ENCODE results near the gene CEACAM4. TPM values are rescaled to one million over a fixed set of nuclear protein-coding genes. Genes with fewer than 3 reads are reported as not detected.

Gene CEACAM4
- total RNA-seq, 1 experiment from 2014 or later: not detected

- Histone ChIP-seq H3K36me3 (ENCODE audit: control insufficient read depth in 1 of 2, insufficient read depth in 2 of 2, low read length in 2 of 2) (no peaks in the 10 kb centered on the region), H3K79me2 (ENCODE audit: insufficient read depth, low read length) (no peaks in the 10 kb centered on the region), H3K9me3 (ENCODE audit: control insufficient read depth in 1 of 2, insufficient read depth in 1 of 2, low read depth in 1 of 2, low read length in 2 of 2) (no peaks in the 10 kb centered on the region), H4K20me1 (ENCODE audit: insufficient read depth) (no peaks in the 10 kb centered on the region), H3K27me3 (ENCODE audit: insufficient read depth, low read length) (peaks cover 18% of the 10 kb centered on the region; the same call in 1 of the 2 replicates), H2AFZ (ENCODE audit: low read depth, low read length, poor library complexity, severe bottlenecking) (no peak overlapping the region), H3K4me3 (replicated peaks in 1 of 2; ENCODE audit: low read depth in 1 of 2, low read length in 2 of 2) (no peak overlapping the region), H3K27ac (ENCODE audit: low read depth, low read length) (no peak overlapping the region), H3K4me1 (ENCODE audit: control insufficient read depth in 1 of 2, insufficient read depth in 2 of 2, low read length in 2 of 2) (no peaks in the 10 kb centered on the region), H3K4me2 (ENCODE audit: low read length) (no peak overlapping the region), H3K9ac (ENCODE audit: low read length) (no peak overlapping the region), H3K9me2 (ENCODE audit: insufficient read depth) (no peaks in the 10 kb centered on the region)
- ATAC-seq (no peak), DNase-seq (ENCODE audit: low read depth, low spot score) (no peak)
- intact Hi-C loops (cut with micrococcal nuclease): loop anchor here (1.0 kb wide), 1 partner anchor 147 kb away; no protein-coding TSS in a partner anchor
- BruUV-seq (replicated peaks): no TSS peak
- TF ChIP-seq POLR2AphosphoS5 (IDR thresholded peaks at IDR 0.05; ENCODE audit: low read depth, low read length): no peak
- TF ChIP-seq CBX3 (IDR thresholded peaks at IDR 0.05; ENCODE audit: low read depth): no peak
- TF ChIP-seq ZNF274 (IDR thresholded peaks at IDR 0.05; ENCODE audit: low read depth, low read length): no peak
- TF ChIP-seq EZH2 (IDR thresholded peaks at IDR 0.05): no peak
- TF ChIP-seq, protein P1, sequence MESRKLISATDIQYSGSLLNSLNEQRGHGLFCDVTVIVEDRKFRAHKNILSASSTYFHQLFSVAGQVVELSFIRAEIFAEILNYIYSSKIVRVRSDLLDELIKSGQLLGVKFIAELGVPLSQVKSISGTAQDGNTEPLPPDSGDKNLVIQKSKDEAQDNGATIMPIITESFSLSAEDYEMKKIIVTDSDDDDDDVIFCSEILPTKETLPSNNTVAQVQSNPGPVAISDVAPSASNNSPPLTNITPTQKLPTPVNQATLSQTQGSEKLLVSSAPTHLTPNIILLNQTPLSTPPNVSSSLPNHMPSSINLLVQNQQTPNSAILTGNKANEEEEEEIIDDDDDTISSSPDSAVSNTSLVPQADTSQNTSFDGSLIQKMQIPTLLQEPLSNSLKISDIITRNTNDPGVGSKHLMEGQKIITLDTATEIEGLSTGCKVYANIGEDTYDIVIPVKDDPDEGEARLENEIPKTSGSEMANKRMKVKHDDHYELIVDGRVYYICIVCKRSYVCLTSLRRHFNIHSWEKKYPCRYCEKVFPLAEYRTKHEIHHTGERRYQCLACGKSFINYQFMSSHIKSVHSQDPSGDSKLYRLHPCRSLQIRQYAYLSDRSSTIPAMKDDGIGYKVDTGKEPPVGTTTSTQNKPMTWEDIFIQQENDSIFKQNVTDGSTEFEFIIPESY (IDR thresholded peaks at IDR 0.05; ENCODE audit: extremely low read depth, insufficient replicate concordance, low read length): no peak
- TF ChIP-seq SRF (IDR thresholded peaks at IDR 0.05; ENCODE audit: low read depth): no peak
- no peak for TF ChIP-seq MAX (IDR thresholded peaks at IDR 0.05)
- no peak for TF ChIP-seq CTCF (IDR thresholded peaks at IDR 0.05 in 2 of 3, conservative IDR thresholded peaks at IDR 0.05 in 1 of 3; ENCODE audit: borderline replicate concordance in 1 of 3, insufficient read depth in 1 of 3, low read depth in 2 of 3, low read length in 2 of 3)
- no peak for TF ChIP-seq SP1 (IDR thresholded peaks at IDR 0.05; ENCODE audit: low read depth)
- TF ChIP-seq, protein P2, sequence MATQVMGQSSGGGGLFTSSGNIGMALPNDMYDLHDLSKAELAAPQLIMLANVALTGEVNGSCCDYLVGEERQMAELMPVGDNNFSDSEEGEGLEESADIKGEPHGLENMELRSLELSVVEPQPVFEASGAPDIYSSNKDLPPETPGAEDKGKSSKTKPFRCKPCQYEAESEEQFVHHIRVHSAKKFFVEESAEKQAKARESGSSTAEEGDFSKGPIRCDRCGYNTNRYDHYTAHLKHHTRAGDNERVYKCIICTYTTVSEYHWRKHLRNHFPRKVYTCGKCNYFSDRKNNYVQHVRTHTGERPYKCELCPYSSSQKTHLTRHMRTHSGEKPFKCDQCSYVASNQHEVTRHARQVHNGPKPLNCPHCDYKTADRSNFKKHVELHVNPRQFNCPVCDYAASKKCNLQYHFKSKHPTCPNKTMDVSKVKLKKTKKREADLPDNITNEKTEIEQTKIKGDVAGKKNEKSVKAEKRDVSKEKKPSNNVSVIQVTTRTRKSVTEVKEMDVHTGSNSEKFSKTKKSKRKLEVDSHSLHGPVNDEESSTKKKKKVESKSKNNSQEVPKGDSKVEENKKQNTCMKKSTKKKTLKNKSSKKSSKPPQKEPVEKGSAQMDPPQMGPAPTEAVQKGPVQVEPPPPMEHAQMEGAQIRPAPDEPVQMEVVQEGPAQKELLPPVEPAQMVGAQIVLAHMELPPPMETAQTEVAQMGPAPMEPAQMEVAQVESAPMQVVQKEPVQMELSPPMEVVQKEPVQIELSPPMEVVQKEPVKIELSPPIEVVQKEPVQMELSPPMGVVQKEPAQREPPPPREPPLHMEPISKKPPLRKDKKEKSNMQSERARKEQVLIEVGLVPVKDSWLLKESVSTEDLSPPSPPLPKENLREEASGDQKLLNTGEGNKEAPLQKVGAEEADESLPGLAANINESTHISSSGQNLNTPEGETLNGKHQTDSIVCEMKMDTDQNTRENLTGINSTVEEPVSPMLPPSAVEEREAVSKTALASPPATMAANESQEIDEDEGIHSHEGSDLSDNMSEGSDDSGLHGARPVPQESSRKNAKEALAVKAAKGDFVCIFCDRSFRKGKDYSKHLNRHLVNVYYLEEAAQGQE (IDR thresholded peaks at IDR 0.05; ENCODE audit: low read depth): no peak
- TF ChIP-seq EZH2phosphoT487 (IDR thresholded peaks at IDR 0.05; ENCODE audit: borderline replicate concordance): no peak
- TF ChIP-seq ELF1 (IDR thresholded peaks at IDR 0.05; ENCODE audit: borderline replicate concordance, low read depth): no peak
- TF ChIP-seq FOSL1 (IDR thresholded peaks at IDR 0.05; ENCODE audit: low read depth): no peak
- no peak for TF ChIP-seq EGR1 (IDR thresholded peaks at IDR 0.05; ENCODE audit: low read depth)
- TF ChIP-seq TCF7L2 (IDR thresholded peaks at IDR 0.05; ENCODE audit: borderline replicate concordance, extremely low read depth, insufficient read depth, insufficient read length): no peak
- TF ChIP-seq RAD21 (IDR thresholded peaks at IDR 0.05; ENCODE audit: low read depth): no peak
- TF ChIP-seq SIN3A (IDR thresholded peaks at IDR 0.05; ENCODE audit: low read depth): no peak
- RAD21 ChIA-PET (ENCODE audit: low non-redundant PET in 1 of 2, low total read pairs in 2 of 2, uncharacterized antibody in 2 of 2, unreplicated experiment in 2 of 2): no interaction called here
- POLR2A ChIA-PET: no interaction called here
- CTCF ChIA-PET: interaction anchor here (1.2 kb wide), 1 partner anchor 25 kb away, joined by 3 read pairs; no protein-coding TSS in a partner anchor
These were observed 31.0 kb downstream of the CEACAM4 start for GRCh38 chr19:41595890-41596280.

Measured in HCT116 (cell line).